Esophagus squamous epithelium (tissue), 5 donors: Measurements from ENCODE around the gene RHOG. TPM values are rescaled to one million over a fixed set of nuclear protein-coding genes. Genes with fewer than 3 reads are reported as not detected.
"Not testable (repeated sequence)": the region's sequence is repeated elsewhere in the genome, so short reads cannot be mapped to it uniquely, and the experiment has no call there.

Experiments used
- DNase-seq: peaks from one replicate; lab custom pipeline; 2025; lab: John Stamatoyannopoulos, UW
- H3K27ac ChIP-seq, 4 donors: fragments of 200-600 bp; sonication (generic); one replicate each; pipeline ENCODE4 v1.5.1; 2016 to 2019; ENCODE audit warnings: mild to moderate bottlenecking in 1 of 4
- H3K27me3 ChIP-seq, 4 donors: fragments of 200-600 bp; sonication (generic); 1 replicate in 3 of 4; 2 replicates in 1 of 4; pipeline versions ENCODE4 v1.5.1 to v1.6.0; 2017 to 2021; ENCODE audit warnings: antibody characterized with exemption in 1 of 4
- H3K36me3 ChIP-seq, 3 donors: fragments of 200-600 bp; sonication (generic); one replicate each; pipeline ENCODE4 v1.5.1; 2016 to 2019
- H3K4me1 ChIP-seq, 3 donors: fragments of 200-600 bp; sonication (generic); one replicate each; pipeline ENCODE4 v1.5.1; 2017 to 2019
- H3K4me3 ChIP-seq, 4 donors: fragments of 200-600 bp; sonication (generic); 1 replicate in 3 of 4; 2 replicates in 1 of 4; pipeline ENCODE4 v1.5.1; 2016 to 2019; ENCODE audit warnings: mild to moderate bottlenecking in 2 of 4, moderate library complexity in 1 of 4
- H3K9me3 ChIP-seq, 3 donors: fragments of 200-600 bp; sonication (generic); one replicate each; pipeline ENCODE4 v1.5.1; 2016 to 2019
- POLR2A ChIP-seq, 4 donors: fragments of 450-650 bp; IDR thresholded peaks; one replicate each; pipeline ENCODE4 v1.6.1; 2017; ENCODE audit warnings: antibody characterized with exemption in 4 of 4, mild to moderate bottlenecking in 4 of 4, moderate library complexity in 3 of 4
- WGBS, 2 donors: methylation state at CpG; one replicate each; pipeline ENCODE4 v1.1.5; 2018; 5-methylcytosine and 5-hydroxymethylcytosine counted together
- intact Hi-C: fragments of 100-400 bp; cut with DNase I; formaldehyde crosslinking; loops from one replicate; pipeline ENCODE4 v1.15.0; 2022
- total RNA-seq, 4 donors: library from RNA; depleted of rRNA; stranded (reverse); fragments of >200 nt; gene quantifications; one replicate each; pipeline ENCODE4 v1.1.0, GENCODE V29; 2016
- TF ChIP-seq, protein P1 (sequence below), 6 experiments: fragments of 450-650 bp in 4 of 6; fragments of 200-600 bp in 2 of 6; sonication (generic) in 2 of 6; IDR thresholded peaks; one replicate each; pipeline ENCODE4 v1.5.1; 2016 to 2019; ENCODE audit warnings: antibody characterized with exemption in 6 of 6, mild to moderate bottlenecking in 4 of 6, moderate library complexity in 4 of 6
- donor health status: DM: yes; HTN: yes; CAD: no.

Gene RHOG
- total RNA-seq, 4 donors from 2014 or later, result 51.6 to 84.5 (median 72.7) TPM

GRCh38 chr11:3866836-3867208 is 26.1 kb upstream of the RHOG start:
- H3K27me3 ChIP-seq, result no peaks in the 10 kb centered on the region
- H3K4me1 ChIP-seq, result peaks cover 12 to 82% (median 40%) of the 10 kb centered on the region in 3 donors
- H3K36me3 ChIP-seq, result no peaks in the 10 kb centered on the region
- H3K9me3 ChIP-seq, result no peaks in the 10 kb centered on the region
- no peak overlapping the region for H3K4me3 ChIP-seq
- no peak for DNase-seq
- no peak for TF ChIP-seq POLR2A (IDR thresholded peaks at IDR 0.05)
- intact Hi-C loops, result loop anchor here (10.0 kb wide), 1 partner anchor 88 kb away; no protein-coding TSS in a partner anchor
- peak overlapping the region; percentile 14 to 61 (median 46) for H3K27ac ChIP-seq

- TF ChIP-seq, protein P1, sequence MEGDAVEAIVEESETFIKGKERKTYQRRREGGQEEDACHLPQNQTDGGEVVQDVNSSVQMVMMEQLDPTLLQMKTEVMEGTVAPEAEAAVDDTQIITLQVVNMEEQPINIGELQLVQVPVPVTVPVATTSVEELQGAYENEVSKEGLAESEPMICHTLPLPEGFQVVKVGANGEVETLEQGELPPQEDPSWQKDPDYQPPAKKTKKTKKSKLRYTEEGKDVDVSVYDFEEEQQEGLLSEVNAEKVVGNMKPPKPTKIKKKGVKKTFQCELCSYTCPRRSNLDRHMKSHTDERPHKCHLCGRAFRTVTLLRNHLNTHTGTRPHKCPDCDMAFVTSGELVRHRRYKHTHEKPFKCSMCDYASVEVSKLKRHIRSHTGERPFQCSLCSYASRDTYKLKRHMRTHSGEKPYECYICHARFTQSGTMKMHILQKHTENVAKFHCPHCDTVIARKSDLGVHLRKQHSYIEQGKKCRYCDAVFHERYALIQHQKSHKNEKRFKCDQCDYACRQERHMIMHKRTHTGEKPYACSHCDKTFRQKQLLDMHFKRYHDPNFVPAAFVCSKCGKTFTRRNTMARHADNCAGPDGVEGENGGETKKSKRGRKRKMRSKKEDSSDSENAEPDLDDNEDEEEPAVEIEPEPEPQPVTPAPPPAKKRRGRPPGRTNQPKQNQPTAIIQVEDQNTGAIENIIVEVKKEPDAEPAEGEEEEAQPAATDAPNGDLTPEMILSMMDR (IDR thresholded peaks at IDR 0.05), result peak in 1 of 6 experiments; percentile 19
- no peak for TF ChIP-seq POLR2A (IDR thresholded peaks at IDR 0.05)
- no peak for DNase-seq
- H3K4me1 ChIP-seq, result peaks cover 12 to 82% (median 41%) of the 10 kb centered on the region in 3 donors
- H3K9me3 ChIP-seq, result no peaks in the 10 kb centered on the region
- no peaks in the 10 kb centered on the region for H3K27me3 ChIP-seq
- intact Hi-C loops, result loop anchor here (10.0 kb wide), 1 partner anchor 89 kb away; no protein-coding TSS in a partner anchor
- H3K4me3 ChIP-seq, result no peak overlapping the region
- WGBS, 2 donors, result 59 to 71% methylated on average over 5 of the region's 5 CpGs
- no peaks in the 10 kb centered on the region for H3K36me3 ChIP-seq
- peak overlapping the region in 3 of 4 donors; percentile 48 to 62 (median 53) for H3K27ac ChIP-seq
Measured at GRCh38 chr11:3866206-3866605, 25.4 kb upstream of the RHOG start.

- Histone ChIP-seq H3K4me3 (no peak overlapping the region), H3K4me1 (peaks cover 16 to 88% (median 47%) of the 10 kb centered on the region in 3 donors), H3K36me3 (no peaks in the 10 kb centered on the region), H3K27me3 (no peaks in the 10 kb centered on the region), H3K9me3 (no peaks in the 10 kb centered on the region), H3K27ac (peak overlapping the region; percentile 48 to 78 (median 58))
- DNase-seq, result no peak
- intact Hi-C loops, result loop anchor here (10.0 kb wide), 1 partner anchor 89 kb away; no protein-coding TSS in a partner anchor
- TF ChIP-seq, protein P1 (IDR thresholded peaks at IDR 0.05), result no peak
- TF ChIP-seq POLR2A (IDR thresholded peaks at IDR 0.05), result no peak
- 30 to 32% methylated on average over 3 of the region's 3 CpGs for WGBS, 2 donors
Measured at GRCh38 chr11:3865388-3866193, 24.8 kb upstream of the RHOG start.

DNA sequence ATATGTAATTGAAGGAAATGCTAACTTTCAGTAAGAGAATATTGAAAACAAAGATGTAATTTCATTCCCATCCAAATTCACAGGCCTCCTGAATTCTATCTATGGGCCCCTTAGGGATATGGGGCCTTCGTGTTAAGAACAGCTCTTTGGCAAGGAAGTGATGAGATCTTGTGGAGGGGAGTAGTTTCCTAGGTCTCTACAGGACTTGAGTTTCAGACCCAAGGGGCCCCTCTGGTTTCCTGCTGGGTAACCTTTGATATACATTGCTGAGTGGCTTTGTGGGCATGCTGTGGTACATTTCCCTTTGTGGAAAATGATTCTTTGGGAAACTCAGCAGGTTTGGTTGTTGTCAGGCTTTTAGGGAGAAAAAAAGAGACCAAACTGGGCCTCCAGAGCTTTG is 20.9 kb upstream of the RHOG start:
- no peak overlapping the region for H3K4me3 ChIP-seq
- no peaks in the 10 kb centered on the region for H3K27me3 ChIP-seq
- no peak overlapping the region for H3K27ac ChIP-seq
- H3K36me3 ChIP-seq, result no peaks in the 10 kb centered on the region
- H3K4me1 ChIP-seq, result peaks cover 38 to 99% (median 66%) of the 10 kb centered on the region in 3 donors
- intact Hi-C loops, result loop anchor here (10.0 kb wide), 1 partner anchor 93 kb away; no protein-coding TSS in a partner anchor
- TF ChIP-seq POLR2A (IDR thresholded peaks at IDR 0.05), result no peak
- TF ChIP-seq, protein P1 (IDR thresholded peaks at IDR 0.05), result no peak
- WGBS, 2 donors, result 29% methylated on average over 1 of the region's 1 CpG
- DNase-seq, result no peak
- no peaks in the 10 kb centered on the region for H3K9me3 ChIP-seq

GRCh38 chr11:3860898-3861393 is 20.2 kb upstream of the RHOG start:
- not testable (repeated sequence) for H3K9me3 ChIP-seq, H3K27me3 ChIP-seq, DNase-seq, H3K36me3 ChIP-seq, H3K4me3 ChIP-seq
- H3K4me1 ChIP-seq, result peaks cover 33 to 97% (median 61%) of the 10 kb centered on the region in 3 donors
- 68 to 70% methylated on average over 4 of the region's 4 CpGs for WGBS, 2 donors
- intact Hi-C loops, result loop anchor here (10.0 kb wide), 1 partner anchor 94 kb away; no protein-coding TSS in a partner anchor
- peak overlapping the region in 1 of 4 donors; percentile 19 for H3K27ac ChIP-seq

DNA sequence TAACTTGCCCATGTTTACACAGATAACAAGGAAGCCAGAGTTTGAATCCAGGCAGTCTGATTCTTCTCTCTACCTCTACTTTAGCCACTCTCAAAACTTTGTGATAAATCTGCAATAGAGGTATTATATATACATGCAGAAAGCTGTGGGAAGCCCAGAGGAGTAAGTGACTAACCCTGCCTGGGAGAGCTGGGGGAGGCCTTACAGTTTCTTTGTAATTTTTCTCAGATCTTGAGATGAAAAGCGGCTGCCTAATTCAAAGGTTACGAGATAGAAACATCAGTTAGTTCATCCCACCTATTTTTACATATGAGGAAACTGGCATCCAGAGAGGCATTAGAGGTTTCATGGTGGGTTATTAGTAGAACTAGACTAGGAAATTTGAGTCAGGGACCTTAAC is 19.6 kb upstream of the RHOG start:
- intact Hi-C loops, result loop anchor here (10.0 kb wide), 1 partner anchor 94 kb away; no protein-coding TSS in a partner anchor
- Histone ChIP-seq H3K4me1 (peaks cover 27 to 91% (median 55%) of the 10 kb centered on the region in 3 donors), H3K27me3 (no peaks in the 10 kb centered on the region), H3K4me3 (no peak overlapping the region), H3K27ac (peak overlapping the region in 1 of 4 donors; percentile 19), H3K9me3 (no peaks in the 10 kb centered on the region), H3K36me3 (no peaks in the 10 kb centered on the region)
- 90 to 91% methylated on average over 2 of the region's 2 CpGs for whole genome bisulfite sequencing, 2 donors
- no peak for DNase-seq
- TF ChIP-seq, protein P1 (IDR thresholded peaks at IDR 0.05), result no peak
- TF ChIP-seq POLR2A (IDR thresholded peaks at IDR 0.05), result no peak
